HG03571 (cell line): ENCODE measurements around the gene DLG2.

Experiments used
- ATAC-seq: cut with Tn5 transposase; IDR thresholded peaks from one replicate; pipeline ENCODE4 v1.9.1; 2021; ENCODE audit not compliant: unreplicated experiment

DLG2 gene

GRCh38 chr11:84103096-84103495, 1524.0 kb downstream of the DLG2 start:
- ATAC-seq: no peak

- no peak for ATAC-seq
Observed at GRCh38 chr11:84097186-84097585, 1530.0 kb downstream of the DLG2 start.

- ATAC-seq: no peak
Observed at GRCh38 chr11:84091212-84091986, 1535.7 kb downstream of the DLG2 start.

- no peak for ATAC-seq
Observed at GRCh38 chr11:84089072-84090057, 1537.8 kb downstream of the DLG2 start.

GRCh38 chr11:84071851-84072250, 1555.3 kb downstream of the DLG2 start:
- ATAC-seq: no peak

GRCh38 chr11:84069048-84069447, 1558.1 kb downstream of the DLG2 start:
- ATAC-seq: no peak

GRCh38 chr11:84061726-84062125, 1565.4 kb downstream of the DLG2 start:
- no peak for ATAC-seq

- ATAC-seq: no peak
Observed at GRCh38 chr11:84056653-84057376, 1570.3 kb downstream of the DLG2 start.

GRCh38 chr11:84045146-84045545, 1582.0 kb downstream of the DLG2 start:
- ATAC-seq: no peak

- no peak for ATAC-seq
Observed at GRCh38 chr11:84044706-84045105, 1582.4 kb downstream of the DLG2 start.

GRCh38 chr11:84036664-84037194, 1590.4 kb downstream of the DLG2 start:
- no peak for ATAC-seq

- no peak for ATAC-seq
Observed at GRCh38 chr11:84035645-84036044, 1591.5 kb downstream of the DLG2 start.

GRCh38 chr11:84034484-84034883, 1592.7 kb downstream of the DLG2 start:
- no peak for ATAC-seq

- no peak for ATAC-seq
Observed at GRCh38 chr11:84024266-84024665, 1602.9 kb downstream of the DLG2 start.

- no peak for ATAC-seq
Observed at GRCh38 chr11:84022695-84023094, 1604.4 kb downstream of the DLG2 start.

- no peak for ATAC-seq
Observed at GRCh38 chr11:84022201-84022600, 1604.9 kb downstream of the DLG2 start.

- ATAC-seq: no peak
Observed at GRCh38 chr11:84021291-84021690, 1605.9 kb downstream of the DLG2 start.

GRCh38 chr11:84019571-84020194, 1607.5 kb downstream of the DLG2 start:
- ATAC-seq: no peak

- no peak for ATAC-seq
Observed at GRCh38 chr11:84014539-84014938, 1612.6 kb downstream of the DLG2 start.

- ATAC-seq: no peak
Observed at GRCh38 chr11:84012171-84012826, 1614.8 kb downstream of the DLG2 start.
